Measurements from ENCODE around the gene RNF151.
"Not testable (repeated sequence)": the region's sequence is repeated elsewhere in the genome, so short reads cannot be mapped to it uniquely, and the experiment has no call there.

DNA sequence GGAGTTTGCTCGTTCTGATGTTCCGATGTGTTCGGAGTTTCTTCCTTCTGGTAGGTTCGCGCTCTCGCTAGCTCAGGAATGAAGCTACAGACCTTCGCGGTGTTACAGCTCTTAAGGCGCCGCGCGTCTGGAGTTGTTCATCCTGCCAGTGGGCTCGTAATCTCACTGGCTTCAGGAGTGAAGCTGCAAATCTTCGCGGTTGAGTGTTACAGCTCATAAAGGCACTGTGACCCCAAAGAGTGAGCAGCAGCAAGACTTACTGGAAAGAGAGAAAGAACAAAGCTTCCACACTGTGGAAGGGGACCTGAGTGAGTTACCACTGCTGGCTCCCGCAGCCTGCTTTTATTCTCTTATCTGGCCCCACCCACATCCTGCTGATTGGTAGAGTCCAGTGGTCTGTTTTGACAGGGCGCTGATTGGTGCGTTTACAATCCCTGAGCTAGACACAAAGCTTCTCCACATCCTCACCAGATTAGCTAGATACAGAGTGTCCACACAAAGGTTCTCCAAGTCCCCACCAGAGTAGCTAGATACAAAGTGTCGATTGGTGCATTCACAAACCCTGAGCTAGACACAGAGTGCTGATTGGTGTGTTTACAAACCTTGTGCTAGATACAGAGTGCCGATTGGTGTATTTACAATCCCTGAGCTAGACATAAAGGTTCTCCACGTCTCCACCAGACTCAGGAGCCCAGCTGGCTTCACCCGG is 9.1 kb upstream of the RNF151 start:
- TF ChIP-seq ZBTB43 (CRISPR knock-in tag; conservative IDR thresholded peaks at IDR 0.05); SRSF9 (IDR thresholded peaks at IDR 0.05; ENCODE audit: borderline replicate concordance, insufficient read depth, low read depth, low read length, poor library complexity, severe bottlenecking); EP300 (IDR thresholded peaks at IDR 0.05; ENCODE audit: low read depth in 2 of 2, low read length in 2 of 2); EP300 (CRISPR knock-in tag; IDR thresholded peaks at IDR 0.05; ENCODE audit: borderline replicate concordance); CEBPB (IDR thresholded peaks at IDR 0.05; ENCODE audit: borderline replicate concordance, low read depth, low read length); HNRNPLL (IDR thresholded peaks at IDR 0.05; ENCODE audit: low read depth, low read length, poor library complexity, severe bottlenecking): not testable (repeated sequence)
- TF ChIP-seq, protein P1, sequence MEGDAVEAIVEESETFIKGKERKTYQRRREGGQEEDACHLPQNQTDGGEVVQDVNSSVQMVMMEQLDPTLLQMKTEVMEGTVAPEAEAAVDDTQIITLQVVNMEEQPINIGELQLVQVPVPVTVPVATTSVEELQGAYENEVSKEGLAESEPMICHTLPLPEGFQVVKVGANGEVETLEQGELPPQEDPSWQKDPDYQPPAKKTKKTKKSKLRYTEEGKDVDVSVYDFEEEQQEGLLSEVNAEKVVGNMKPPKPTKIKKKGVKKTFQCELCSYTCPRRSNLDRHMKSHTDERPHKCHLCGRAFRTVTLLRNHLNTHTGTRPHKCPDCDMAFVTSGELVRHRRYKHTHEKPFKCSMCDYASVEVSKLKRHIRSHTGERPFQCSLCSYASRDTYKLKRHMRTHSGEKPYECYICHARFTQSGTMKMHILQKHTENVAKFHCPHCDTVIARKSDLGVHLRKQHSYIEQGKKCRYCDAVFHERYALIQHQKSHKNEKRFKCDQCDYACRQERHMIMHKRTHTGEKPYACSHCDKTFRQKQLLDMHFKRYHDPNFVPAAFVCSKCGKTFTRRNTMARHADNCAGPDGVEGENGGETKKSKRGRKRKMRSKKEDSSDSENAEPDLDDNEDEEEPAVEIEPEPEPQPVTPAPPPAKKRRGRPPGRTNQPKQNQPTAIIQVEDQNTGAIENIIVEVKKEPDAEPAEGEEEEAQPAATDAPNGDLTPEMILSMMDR (CRISPR knock-in tag; IDR thresholded peaks at IDR 0.05): not testable (repeated sequence)
- TF ChIP-seq, protein P2, sequence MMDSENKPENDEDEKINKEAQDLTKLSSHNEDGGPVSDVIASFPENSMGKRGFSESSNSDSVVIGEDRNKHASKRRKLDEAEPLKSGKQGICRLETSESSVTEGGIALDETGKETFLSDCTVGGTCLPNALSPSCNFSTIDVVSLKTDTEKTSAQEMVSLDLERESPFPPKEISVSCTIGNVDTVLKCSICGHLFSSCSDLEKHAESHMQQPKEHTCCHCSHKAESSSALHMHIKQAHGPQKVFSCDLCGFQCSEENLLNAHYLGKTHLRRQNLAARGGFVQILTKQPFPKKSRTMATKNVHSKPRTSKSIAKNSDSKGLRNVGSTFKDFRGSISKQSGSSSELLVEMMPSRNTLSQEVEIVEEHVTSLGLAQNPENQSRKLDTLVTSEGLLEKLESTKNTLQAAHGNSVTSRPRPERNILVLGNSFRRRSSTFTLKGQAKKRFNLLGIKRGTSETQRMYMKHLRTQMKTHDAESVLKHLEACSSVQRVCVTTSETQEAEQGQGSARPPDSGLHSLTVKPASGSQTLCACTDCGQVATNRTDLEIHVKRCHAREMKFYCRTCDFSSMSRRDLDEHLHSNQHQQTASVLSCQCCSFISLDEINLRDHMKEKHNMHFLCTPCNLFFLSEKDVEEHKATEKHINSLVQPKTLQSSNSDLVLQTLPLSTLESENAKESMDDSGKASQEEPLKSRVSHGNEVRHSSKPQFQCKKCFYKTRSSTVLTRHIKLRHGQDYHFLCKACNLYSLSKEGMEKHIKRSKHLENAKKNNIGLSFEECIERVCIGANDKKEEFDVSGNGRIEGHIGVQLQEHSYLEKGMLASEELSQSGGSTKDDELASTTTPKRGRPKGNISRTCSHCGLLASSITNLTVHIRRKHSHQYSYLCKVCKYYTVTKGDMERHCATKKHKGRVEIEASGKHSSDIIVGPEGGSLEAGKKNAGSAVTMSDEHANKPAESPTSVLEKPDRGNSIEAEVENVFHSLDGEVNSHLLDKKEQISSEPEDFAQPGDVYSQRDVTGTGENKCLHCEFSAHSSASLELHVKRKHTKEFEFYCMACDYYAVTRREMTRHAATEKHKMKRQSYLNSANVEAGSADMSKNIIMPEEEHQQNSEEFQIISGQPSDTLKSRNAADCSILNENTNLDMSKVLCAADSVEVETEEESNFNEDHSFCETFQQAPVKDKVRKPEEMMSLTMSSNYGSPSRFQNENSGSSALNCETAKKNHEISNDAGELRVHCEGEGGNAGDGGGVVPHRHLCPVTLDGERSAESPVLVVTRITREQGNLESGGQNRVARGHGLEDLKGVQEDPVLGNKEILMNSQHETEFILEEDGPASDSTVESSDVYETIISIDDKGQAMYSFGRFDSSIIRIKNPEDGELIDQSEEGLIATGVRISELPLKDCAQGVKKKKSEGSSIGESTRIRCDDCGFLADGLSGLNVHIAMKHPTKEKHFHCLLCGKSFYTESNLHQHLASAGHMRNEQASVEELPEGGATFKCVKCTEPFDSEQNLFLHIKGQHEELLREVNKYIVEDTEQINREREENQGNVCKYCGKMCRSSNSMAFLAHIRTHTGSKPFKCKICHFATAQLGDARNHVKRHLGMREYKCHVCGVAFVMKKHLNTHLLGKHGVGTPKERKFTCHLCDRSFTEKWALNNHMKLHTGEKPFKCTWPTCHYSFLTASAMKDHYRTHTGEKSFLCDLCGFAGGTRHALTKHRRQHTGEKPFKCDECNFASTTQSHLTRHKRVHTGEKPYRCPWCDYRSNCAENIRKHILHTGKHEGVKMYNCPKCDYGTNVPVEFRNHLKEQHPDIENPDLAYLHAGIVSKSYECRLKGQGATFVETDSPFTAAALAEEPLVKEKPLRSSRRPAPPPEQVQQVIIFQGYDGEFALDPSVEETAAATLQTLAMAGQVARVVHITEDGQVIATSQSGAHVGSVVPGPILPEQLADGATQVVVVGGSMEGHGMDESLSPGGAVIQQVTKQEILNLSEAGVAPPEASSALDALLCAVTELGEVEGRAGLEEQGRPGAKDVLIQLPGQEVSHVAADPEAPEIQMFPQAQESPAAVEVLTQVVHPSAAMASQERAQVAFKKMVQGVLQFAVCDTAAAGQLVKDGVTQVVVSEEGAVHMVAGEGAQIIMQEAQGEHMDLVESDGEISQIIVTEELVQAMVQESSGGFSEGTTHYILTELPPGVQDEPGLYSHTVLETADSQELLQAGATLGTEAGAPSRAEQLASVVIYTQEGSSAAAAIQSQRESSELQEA (CRISPR knock-in tag; IDR thresholded peaks at IDR 0.05; ENCODE audit: not compliant biosample characterization): not testable (repeated sequence)
- TF ChIP-seq, protein P3, sequence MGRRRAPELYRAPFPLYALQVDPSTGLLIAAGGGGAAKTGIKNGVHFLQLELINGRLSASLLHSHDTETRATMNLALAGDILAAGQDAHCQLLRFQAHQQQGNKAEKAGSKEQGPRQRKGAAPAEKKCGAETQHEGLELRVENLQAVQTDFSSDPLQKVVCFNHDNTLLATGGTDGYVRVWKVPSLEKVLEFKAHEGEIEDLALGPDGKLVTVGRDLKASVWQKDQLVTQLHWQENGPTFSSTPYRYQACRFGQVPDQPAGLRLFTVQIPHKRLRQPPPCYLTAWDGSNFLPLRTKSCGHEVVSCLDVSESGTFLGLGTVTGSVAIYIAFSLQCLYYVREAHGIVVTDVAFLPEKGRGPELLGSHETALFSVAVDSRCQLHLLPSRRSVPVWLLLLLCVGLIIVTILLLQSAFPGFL (CRISPR knock-in tag; IDR thresholded peaks at IDR 0.05): not testable (repeated sequence)

Measured in HepG2 (cell line).